Neutrophil (primary cell): ENCODE results near the gene PDE7B.

Source experiments
- H3K27ac ChIP-seq: fragments of 200-600 bp; sonication (generic); 2 replicates; pipeline ENCODE4 v1.5.1; 2016; ENCODE audit warnings: mild to moderate bottlenecking, moderate library complexity
- H3K27me3 ChIP-seq: fragments of 200-600 bp; sonication (generic); 2 replicates; pipeline ENCODE4 v1.6.0; 2016; ENCODE audit warnings: mild to moderate bottlenecking
- H3K36me3 ChIP-seq: fragments of 200-600 bp; sonication (generic); 2 replicates; pipeline ENCODE4 v1.5.1; 2017
- H3K4me1 ChIP-seq, 2 experiments: fragments of 200-600 bp in 1 of 2; sonication (generic) in 1 of 2; 1 replicate in 1 of 2; 2 replicates in 1 of 2; pipeline versions ENCODE4 v1.5.1 to v1.6.1; 2013 to 2016; ENCODE audit warnings: low read depth in 1 of 2, low read length in 1 of 2, mild to moderate bottlenecking in 1 of 2, moderate library complexity in 1 of 2; ENCODE audit not compliant: control insufficient read depth in 1 of 2, insufficient read depth in 1 of 2
- H3K4me3 ChIP-seq, 2 experiments: fragments of 200-600 bp in 1 of 2; sonication (generic) in 1 of 2; 1 replicate in 1 of 2; 2 replicates in 1 of 2; pipeline ENCODE4 v1.5.1; 2013 to 2016; ENCODE audit warnings: low read depth in 1 of 2, low read length in 1 of 2, mild to moderate bottlenecking in 1 of 2, moderate library complexity in 1 of 2
- H3K9me3 ChIP-seq: fragments of 200-600 bp; sonication (generic); 2 replicates; pipeline ENCODE4 v1.5.1; 2016
- TF ChIP-seq, protein P1 (sequence below): fragments of 200-600 bp; sonication (generic); IDR thresholded peaks from 2 replicates; pipeline ENCODE4 v1.5.1; 2016; ENCODE audit warnings: antibody characterized with exemption

Gene PDE7B

DNA sequence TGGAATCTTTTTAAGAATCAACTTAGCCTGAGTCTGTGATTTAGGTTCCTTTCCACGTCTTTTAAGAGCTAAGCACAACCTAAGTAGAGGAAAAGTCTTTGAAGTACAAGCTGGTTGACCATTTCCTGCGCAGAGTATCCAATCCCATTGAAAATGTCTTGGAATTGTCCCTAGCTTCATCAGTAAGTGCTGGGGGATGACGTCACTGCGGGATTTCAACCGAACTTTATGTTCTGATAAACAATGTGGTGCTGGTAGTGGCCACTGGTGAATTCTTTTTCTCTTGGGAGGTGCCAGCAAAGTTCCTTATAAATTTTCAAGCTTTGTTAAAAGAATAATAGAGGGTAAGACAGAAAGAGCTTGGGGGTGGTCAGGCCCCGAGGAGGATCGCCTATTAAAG, 69.2 kb downstream of the PDE7B start:
- no peak overlapping the region for H3K27ac ChIP-seq
- H3K9me3 ChIP-seq = no peaks in the 10 kb centered on the region
- TF ChIP-seq, protein P1, sequence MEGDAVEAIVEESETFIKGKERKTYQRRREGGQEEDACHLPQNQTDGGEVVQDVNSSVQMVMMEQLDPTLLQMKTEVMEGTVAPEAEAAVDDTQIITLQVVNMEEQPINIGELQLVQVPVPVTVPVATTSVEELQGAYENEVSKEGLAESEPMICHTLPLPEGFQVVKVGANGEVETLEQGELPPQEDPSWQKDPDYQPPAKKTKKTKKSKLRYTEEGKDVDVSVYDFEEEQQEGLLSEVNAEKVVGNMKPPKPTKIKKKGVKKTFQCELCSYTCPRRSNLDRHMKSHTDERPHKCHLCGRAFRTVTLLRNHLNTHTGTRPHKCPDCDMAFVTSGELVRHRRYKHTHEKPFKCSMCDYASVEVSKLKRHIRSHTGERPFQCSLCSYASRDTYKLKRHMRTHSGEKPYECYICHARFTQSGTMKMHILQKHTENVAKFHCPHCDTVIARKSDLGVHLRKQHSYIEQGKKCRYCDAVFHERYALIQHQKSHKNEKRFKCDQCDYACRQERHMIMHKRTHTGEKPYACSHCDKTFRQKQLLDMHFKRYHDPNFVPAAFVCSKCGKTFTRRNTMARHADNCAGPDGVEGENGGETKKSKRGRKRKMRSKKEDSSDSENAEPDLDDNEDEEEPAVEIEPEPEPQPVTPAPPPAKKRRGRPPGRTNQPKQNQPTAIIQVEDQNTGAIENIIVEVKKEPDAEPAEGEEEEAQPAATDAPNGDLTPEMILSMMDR = no peak
- no peaks in the 10 kb centered on the region for H3K4me1 ChIP-seq
- H3K27me3 ChIP-seq = no peaks in the 10 kb centered on the region
- no peaks in the 10 kb centered on the region for H3K36me3 ChIP-seq
- H3K4me3 ChIP-seq = no peak overlapping the region

DNA sequence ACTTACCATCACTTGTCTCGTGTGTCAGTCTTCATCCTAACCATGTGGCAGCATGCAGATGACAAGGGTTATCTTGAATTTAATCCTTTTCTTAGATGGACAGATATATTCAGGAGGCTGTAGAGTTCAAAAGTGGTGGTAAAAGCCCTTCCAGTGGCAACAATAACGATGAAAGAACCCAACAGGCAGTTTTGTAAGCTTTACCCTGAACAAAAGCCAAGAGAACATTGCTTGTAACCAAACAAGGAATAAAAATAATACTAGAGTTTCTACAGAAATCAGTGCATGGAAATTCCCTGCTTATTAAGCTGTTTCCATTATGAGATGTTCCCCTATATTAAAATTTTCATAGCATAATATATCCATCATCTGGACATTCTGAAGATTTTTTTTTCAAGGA, 69.7 kb downstream of the PDE7B start:
- Histone ChIP-seq H3K4me3 (no peak overlapping the region), H3K27ac (no peak overlapping the region), H3K4me1 (no peaks in the 10 kb centered on the region), H3K27me3 (no peaks in the 10 kb centered on the region), H3K36me3 (no peaks in the 10 kb centered on the region), H3K9me3 (no peaks in the 10 kb centered on the region)
- TF ChIP-seq, protein P1 = no peak

DNA sequence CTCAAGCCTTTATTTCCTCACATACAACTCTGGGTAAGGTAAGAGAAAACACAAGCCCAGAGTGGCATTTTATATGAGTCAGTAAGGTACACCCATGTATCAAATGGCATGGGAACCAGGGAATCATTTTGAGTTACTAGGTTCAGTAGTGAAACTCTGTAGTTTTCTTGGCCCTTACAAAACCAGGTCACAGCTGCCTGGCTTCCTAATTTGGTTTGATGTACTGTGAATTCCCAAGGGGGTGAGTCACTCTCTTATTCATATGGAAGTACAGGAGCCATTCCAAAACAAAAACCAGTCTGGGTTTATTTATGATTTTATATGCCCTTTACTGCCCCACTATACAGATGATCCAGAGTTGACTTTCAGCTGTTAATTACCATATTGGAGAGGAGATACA, 70.7 kb downstream of the PDE7B start:
- Histone ChIP-seq H3K4me1 (no peaks in the 10 kb centered on the region), H3K4me3 (no peak overlapping the region), H3K27me3 (no peaks in the 10 kb centered on the region), H3K9me3 (no peaks in the 10 kb centered on the region), H3K27ac (no peak overlapping the region), H3K36me3 (no peaks in the 10 kb centered on the region)
- TF ChIP-seq, protein P1 = no peak

DNA sequence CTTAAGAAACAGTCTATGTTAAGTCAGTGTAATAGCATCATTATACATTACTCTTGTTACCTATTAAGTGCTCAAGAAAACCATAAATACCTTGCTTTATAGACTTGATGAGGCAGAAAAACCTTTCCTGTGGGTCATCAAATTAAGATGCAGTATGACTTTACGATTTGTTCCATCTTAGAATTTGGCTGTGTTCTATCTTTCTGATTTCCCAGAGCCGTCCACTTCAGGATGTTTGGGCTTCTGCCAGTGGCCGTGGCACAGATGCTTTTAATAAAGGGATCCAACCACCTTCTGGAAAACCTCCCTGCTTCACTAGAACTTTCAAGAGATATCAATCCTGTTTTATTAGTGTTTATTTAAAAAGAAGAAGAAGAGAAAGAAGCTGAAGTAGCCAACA, 71.2 kb downstream of the PDE7B start:
- Histone ChIP-seq H3K36me3 (no peaks in the 10 kb centered on the region), H3K4me3 (no peak overlapping the region), H3K27ac (no peak overlapping the region), H3K4me1 (no peaks in the 10 kb centered on the region), H3K9me3 (no peaks in the 10 kb centered on the region), H3K27me3 (no peaks in the 10 kb centered on the region)
- TF ChIP-seq, protein P1 = no peak

DNA sequence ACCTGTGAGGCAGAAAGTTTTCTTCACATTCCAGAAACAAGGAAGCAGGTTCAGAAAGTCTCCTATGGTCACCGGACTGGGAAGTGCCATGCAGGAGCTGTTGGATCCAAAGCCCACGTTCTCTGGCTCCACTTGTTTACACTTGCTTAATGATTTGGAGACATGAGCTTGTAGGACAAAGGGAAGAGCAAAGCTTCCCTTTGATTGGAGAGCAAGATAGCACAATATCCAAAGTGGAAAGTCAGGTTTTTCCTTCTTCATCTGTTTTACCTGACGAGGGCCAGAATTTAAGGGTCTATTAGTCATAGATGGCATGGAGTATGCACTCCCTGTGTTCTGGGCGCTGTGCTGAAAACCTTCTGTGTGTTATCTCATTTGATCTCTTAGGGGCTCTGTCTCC, 81.2 kb downstream of the PDE7B start:
- Histone ChIP-seq H3K4me3 (no peak overlapping the region), H3K9me3 (no peaks in the 10 kb centered on the region), H3K36me3 (no peaks in the 10 kb centered on the region), H3K27me3 (no peaks in the 10 kb centered on the region), H3K27ac (no peak overlapping the region), H3K4me1 (no peaks in the 10 kb centered on the region)
- TF ChIP-seq, protein P1 = no peak
